Measurements from ENCODE around the gene LIF.

The LIF gene

DNA sequence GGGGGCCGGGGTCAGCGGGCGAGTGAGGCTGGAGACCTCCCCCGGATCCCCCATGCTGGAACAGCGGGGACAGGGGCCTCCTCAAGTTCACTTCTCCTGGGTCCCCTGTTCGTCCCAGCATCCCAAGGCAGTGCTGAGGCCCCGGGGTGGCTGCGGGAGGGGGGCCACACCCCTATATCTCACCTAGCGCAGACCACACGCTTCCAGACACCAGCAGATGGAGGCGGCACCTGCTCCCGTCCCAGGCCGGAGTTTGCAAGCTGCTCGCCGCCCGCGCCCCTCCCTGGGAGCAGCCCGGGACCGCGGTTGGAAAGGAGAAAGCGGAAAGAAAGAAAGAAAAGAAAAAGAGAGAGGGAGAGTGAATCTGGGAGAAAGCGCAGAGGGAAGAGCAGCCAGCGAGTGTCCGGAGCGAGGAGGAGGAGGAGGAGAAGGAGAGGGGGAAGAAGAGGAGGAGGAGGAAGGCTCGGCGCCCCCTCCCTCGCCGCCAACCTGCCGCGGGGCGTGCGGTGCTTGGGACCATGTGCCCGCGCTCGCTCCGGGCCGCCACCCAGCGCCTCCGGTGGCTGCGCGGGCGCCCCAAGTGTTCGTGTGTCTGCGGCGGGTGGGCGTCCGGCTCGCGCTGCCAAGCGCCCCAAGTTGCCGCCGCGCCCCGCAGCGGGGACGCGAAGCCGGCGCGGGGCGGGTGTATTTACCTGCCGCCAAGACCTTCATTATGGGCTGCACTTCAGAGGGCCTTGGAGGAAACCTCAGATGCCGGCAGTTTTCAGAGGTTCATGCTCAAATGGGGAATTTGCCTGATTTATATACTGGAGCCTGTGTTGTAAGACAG lies at the start of gene LIF:
Gene LIF (minus strand): TSS at position 775 of the 829 bp plus-strand sequence. CDS start 64 bp downstream, at position 711.
- peak; percentile 28 for DNase-seq

DNA sequence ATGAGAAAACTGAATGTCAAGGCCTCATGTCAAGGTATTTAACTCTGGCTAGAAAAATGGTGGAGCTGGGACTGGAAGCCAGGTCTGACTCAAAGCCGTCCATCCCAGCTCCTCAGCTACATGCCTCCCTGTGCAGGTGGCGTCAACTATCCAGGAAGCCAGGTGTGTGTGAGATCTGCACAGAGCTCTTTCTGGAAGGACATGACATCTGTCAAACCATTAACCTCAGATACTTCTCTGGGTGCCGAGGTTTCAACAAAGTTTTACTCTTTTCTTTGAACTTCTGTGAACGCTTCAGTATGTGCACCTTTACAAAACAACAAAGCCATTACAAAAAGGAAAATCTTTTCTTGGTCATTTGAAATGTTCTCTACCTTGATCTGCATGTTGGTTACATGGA lies 49.8 kb upstream of the LIF start:
- DNase-seq = no peak

DNA sequence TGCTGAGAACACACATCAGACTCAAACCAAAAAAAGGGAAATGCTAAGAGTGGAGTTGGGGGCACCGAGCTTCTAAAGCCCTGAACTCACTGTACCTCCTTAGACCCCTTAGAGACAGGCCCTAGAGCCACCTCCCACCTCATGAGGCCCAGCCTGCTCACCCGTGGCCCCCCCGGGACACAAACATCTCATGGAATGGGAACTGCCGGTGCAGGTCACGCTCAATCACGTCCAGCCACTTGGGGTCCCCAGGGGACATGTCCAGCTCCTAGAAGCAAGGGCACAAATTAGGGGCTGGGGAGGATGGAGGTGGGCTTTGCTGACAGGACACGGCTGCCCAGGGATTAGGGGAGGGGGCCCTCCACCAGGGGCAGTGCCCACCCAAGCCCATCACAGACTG lies 49.0 kb upstream of the LIF start:
- no peak for DNase-seq

DNA sequence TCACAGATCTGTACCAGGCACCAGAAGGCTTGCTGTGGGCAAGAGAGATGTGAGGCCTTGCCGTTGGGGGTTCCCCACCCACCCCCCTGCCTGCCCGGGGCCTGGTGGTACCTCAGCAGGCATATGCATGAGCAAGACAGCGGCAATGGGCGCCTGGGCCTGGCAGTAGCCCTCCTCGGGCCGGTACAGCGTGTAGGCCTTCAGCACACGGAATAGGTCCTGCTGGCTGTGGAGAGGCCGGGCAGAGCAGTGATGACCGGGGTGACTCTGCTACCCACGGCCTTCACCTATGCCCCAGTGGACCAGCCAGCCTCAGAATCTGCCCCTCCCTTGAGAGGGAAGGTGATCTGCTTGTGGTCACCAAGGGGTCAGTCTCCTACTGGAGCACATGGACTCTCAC lies 48.3 kb upstream of the LIF start:
- no peak for DNase-seq

DNA sequence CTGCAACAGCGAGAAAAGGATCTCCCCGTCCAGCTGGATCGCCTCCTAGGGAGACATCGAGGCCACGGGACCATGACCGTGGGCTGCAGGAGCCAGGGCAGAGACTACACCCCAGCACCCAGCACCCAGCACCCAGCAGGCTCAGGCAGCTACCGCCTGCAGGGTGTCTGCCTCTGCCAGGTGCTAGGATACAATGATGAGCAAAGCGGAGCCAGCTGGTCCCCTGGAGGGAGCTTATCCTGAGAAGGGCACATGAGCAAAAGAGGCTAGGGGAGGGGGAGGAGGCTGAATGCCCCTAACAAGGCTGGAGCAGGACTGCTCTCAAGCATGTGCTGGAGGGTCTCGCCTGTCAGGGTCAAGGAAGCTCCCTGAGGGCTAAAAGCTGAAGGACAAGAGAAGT lies 47.5 kb upstream of the LIF start:
- no peak for DNase-seq

DNA sequence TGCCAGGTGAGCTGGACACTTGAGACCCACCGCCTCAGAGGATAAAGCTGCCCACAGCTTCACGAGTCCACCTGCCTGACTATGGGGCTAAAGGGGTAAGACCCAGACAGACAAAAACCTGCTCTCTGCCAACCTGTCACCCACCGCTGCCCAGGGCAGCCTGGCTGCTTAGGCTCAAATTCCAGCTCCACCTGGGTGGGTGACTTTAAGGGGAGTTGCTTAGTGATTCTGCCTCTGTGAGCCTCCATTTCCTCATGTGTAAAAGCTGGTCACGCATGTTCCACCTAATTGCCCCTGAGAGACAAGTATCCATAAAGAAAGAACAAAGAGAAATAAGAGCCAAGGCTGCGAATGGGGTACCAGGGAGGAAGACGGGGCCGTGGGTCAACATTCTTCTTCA lies 46.5 kb upstream of the LIF start:
- DNase-seq = no peak

DNA sequence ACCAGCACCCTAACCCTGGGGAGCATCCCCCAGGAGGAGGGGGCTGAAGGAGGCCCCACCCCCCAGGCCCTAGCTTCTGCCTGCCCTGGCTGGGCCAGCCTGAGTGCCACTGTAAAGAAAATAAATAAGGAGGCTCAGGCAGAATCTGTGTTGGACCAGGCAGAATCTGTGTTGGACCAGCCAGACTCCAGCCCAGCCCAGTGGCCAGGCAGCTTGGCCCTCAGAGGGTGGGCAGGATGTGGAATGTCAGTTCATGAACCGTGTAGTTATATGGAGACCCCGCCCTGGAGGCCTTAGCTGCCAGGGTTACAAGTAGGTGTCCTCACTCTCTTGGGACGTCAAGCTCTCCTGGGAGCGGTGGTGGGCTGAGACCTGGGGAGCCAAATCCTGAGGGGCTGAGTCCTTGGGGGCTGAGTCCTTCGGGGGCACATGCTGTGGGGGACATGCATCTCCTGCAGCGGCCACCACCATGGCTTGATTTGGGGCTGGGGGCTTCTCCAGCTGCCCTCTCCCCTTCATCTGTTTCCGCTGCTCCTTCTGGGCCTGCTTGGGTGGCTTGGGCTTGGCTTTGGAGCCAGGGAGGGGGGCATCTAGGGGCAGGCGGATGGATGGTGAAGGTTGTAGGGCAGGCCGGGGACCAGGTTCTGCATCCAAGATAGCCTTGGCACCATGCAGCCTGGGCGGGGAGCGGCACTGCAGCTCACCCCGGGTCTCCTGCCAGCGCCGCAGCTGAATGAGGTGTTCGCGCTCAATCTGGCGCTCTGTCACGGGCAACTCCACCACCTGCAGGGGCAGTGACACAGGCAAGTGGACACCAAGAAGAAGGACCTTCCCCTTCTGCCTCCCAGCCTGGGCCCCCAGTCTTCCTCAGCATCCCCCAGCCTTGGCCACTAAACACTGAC lies 45.8 kb upstream of the LIF start:
- DNase-seq = no peak

DNA sequence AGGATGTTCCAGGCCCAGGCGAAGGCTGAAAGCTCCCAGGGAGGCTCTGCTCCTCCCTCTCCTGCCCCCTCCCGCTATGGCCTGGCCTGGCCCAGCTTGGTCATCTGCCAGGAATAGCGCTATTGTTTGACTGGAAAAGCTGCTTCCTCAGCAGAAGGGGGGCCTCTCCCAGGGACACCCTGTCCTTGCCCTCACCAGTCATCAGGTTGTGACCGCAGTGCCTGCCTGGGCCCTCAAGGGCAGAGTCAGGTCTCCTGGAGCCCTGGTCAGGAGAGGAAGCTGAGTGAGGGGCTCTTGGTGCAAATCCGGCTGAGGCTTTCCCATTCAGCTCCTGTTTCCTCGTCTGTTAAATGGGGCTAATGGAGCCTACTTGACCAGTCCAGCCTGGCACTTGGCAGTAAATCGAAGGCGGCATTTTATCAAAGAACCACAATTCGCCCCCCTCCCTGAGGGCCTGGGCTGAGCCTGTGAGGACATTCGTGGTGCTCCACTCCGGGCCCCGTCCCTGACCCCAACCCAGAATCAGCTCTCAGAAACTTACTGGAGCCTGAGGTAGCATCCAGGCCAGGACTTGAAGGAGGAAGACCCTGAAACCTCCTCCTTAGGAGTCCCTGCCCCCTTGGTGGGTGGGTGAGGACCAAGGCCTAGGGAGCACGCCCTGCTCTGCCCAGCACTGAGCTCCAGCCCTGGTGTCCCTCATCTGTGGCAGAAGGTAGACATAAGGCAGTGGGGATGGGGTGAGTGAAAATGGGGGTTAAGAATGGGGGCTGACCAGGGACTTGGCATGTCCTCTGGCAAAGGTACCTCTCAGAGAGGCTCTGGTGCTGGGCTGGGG lies 44.7 kb upstream of the LIF start:
- no peak for DNase-seq

DNA sequence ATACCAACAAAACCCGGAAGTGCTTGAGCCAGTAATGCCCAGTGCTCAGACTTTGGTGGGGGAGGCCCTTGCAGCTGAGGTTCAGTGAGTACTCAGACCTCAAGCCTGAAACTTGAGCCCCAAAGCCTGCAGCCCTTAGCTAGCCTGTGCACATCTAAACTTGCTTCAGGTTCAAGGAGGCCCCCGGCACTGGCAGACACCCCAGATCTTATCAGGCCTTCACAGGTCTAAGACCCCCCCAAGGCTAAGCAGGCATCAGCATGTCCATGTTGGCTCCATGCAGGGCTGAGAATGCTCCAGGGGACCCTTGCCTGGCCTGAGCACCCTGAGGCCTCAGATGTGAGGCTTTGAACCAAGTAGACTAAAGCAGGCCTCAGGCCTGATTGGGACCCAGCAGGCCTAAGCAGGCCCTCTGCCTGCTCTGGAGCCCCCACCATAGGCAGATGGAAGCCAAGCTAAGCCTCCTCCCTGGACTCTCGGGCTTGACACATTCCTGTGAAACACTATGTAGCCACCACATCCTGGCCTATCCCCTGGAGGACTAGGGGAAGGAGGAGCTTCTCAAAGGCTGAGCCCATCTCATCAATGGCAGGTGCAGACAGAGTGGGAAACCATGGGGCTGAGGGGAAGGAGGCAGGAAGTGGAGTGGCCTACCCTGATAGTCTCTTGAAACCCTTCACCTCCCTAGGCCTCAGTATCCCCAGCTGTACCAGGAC lies 43.9 kb upstream of the LIF start:
- no peak for DNase-seq

DNA sequence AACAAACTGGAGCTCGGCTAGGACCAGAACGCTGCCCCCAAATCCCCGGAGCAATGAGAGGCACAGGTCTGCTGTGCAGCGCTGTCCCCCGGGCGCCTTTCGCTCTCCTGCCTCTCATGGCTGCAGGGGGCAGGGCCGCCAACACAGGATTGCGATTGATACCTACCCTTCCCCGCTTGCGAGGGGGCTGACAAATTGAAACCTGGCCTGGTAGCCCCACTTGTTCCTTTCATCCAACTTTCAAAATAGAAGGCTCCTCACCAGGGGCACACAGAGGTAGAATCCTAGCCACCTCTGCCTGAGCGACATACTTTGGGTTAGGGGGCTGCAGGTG lies 43.4 kb upstream of the LIF start:
- DNase-seq = no peak

DNA sequence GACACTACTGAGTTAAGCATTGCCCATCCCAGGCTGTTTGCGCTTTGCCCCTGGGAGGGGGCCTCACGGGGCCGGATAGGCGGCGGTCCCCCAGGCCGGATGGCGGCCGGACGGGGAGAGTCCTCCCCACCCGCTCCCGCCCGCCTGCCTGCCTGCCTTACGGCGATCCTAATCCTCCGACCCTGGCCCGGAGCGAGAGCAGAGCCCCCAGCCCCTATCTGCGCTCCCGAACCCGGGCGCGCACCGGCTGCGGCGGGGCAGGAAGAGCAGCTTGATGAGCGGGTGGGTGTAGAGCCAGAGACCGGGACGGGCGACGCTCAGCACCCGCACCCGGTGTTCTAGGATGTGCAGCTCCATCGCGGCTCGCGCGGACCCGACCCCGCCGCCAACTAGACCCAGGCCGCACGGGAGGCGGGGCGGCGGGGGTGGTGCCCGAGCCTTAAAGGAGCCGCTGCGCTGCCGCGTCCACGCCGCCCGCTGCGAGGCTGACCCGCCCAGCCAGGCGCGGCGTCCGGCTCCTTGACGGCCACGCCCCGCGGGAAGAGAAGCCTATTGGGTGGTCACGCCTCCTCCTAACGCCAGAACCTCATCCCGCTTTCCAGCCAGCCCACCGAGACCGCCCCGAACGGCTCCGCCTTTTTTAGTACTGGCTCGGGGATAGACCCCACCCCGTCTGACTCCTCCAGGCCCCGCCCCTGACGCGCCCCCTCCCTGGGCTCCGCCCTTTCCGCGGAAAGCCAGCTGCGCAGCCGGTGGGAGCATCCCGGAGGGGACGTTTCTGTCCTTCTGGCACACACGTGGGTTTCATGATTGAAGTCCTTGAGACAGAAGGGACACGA lies 42.8 kb upstream of the LIF start, which contains the start of gene CASTOR1:
Gene CASTOR1 (minus strand): TSS at position 365 of the 839 bp plus-strand sequence. CDS start 8 bp downstream, at position 357.
- DNase-seq = peak; percentile 86

DNA sequence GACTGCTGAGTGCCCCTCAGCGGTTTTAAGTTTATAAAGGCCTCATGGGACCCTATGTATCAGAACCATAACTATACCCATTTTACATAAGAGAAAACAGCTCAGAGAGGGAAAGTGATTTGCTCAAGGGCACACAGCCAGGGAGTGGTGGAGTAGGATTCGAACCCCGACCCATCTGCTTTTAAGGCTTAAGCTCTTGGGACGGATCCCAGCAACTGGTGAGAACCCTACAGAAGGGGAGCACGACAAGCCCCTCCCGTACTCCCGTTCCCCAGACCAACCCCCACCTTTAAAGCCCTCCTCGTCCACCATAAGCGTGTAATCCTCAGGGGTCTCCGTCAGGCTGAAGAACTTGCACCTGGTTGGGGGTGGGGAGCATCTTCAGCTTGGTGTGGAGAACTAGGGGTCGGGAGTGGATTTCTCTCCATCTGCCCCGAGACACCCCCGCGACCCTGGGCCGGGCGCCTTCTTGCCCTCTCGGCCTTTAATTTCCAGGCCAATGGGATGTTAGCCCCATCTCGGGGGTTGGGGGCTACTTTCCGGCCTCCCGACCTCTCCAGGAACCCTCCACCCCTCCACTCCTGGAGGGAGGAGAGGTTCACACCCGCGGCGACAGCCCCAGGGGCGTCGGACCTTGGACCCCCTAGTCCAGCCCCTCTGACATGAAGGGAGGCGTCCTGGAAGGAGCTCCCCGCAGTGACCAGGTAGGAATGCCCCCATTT lies 42.0 kb upstream of the LIF start:
- no peak for DNase-seq

DNA sequence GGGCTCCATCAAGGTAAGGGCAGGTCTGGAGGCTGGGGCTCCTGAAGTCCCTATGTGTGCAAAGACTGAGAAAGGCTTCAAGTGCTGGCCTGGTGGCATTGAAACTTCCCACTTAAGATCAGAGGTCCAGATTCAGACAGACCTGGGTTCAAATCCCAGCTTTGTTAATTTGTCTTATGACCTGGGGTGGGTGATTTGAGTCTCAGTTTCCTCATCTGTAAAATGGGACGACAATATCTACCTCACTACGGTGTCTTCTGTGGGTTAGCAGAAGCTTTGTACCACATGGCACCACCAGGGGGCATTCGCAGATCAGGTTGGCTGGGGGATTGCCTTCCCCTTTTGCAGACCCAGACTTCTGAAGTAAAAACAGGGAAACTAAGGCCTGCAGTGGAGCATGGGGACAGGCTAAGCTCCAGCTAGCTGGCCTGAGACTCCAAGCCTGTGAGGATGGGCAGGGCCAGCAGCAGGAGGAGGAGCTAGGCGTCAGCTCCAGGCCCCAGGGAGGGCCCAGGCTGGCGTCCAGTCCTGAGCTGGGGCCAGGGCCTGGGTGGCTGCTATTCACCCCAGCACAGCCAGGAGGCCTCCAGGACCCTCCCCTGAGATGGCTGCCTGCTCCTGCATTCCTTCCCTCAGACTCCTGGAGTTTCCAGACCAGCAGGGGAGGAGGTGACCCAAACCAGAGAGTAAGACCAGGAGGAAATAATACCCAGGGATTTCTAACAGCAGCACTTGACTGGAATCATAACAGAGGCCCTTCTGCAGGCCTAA lies 41.3 kb upstream of the LIF start:
- DNase-seq = peak; percentile 92

DNA sequence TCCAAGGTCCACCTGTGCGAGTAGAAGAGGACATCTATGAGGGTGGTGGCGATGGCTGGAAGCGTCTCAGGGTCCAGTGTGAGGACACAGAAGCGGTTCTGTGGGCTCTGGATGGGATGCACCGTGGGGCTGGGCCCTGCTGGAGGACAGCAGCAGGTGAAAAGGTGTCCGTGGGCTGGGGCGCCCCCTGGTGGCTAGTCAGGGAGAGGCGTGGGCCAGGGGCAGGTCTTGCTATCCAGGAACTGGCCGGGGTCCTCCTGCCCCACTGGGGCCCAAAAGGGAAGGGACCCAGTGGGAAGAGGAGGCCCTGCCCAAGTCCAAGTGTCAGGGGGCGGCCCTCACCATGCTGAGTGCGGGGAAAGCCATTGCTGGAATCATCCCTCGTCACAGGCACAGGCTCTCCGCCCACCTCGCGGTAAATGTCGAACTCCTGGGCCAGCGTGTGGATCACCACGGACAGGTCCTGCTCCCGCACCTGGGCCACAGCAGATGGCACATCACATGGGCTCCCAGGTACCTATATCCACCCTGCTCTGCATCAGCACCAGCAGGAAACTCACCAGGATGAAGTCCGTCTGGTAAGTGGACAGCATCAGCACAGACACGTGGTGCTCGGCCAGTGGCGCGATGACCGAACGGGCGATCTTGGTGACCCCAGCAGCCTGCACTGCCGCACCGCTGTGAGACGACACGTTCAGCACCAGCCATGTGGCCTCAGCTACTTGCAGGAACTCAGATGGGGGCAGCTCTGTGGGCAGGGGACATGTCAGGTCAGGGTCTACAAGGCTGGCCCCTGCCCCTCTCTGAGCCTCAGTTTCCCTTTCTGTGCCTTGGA lies 40.5 kb upstream of the LIF start:
- peak; percentile 88 for DNase-seq

DNA sequence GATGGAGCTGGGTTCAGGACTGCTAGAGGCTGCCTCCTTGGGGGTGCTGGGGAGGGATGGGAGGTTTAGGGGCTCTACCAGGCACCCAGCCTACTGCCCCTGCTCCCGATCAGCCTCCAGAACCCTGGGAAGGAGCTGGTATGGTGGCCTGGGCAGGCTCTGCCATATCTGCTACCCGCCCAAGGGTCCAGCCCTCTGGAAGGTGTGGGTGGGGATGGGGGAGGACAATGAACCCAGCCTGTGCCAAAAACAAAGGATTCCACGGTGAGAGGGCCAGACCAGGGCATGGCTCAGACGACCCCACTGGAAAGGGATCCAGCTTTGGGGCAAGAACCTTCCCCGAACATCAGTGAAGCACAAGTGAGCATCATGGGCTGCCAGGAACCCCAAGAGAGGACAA lies 39.8 kb upstream of the LIF start:
- DNase-seq = no peak

DNA sequence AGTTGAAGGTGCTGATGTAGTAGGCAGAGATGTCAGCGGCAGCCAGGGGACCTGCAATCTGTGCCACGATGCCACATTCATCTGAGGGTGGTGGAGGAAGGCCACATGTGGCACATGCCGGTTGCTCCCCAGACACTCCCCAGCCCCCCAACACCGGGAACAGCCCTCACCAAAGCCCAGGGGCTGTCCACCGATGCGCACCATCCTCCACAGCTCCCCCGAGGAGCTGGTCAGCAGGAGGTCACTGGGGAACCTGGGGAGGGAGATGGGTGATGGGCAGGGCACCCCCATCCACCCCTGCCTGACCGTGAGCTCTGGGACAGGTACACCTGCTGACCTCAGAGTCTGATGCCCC lies 39.3 kb upstream of the LIF start:
- DNase-seq = no peak

DNA sequence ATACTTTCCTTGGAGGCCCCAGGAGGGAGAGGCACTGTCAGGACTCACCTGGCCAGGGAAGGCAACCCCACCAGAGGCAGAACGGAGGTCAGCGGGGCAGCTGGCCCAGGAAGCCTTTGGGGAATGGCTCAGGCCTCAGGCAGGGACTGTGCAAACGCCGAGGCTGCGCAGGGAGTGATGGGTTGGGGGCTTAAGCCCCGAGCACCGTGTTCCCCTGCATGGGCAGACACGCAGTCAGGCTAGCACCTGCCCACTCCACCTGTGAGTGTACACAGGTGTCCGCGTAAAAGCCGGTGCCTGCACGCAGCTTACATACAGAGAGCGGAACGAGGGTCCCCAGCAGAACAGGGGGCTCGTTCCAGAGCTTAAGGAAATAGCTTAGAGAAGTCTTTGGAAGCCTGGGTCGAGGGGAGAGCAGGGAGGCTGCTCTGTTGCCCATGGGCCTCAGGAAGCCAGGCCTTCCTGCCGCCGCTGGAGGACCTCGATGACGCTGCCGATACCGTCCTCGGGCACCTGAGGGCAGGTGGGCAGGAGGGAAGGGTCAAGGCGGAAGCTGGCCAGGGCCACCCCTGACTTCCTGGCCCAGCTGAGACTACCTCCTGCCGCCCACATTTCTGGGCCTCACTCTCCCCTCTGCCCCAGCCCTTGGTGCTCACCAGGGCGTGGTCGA lies 38.8 kb upstream of the LIF start:
- DNase-seq = no peak

DNA sequence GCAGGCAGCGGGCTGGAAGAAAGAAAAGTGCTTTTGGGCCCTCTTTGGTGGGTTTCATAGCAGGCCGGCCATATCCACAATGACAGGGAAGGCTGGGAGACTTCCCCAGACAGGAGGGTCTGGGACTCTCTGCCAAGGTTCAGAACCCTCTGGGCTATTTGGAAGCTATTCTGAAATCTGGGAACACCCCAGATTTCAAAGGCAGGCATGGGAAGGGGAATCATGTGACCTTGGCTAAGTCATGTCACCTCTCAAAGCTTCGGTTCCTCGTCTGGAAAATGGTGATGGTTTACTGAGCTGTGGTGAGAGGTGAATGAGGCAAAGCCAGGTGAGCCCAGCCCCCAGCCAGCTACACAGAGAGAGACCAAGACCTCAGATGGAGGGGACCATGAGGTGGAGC lies 38.1 kb upstream of the LIF start:
- DNase-seq = no peak

DNA sequence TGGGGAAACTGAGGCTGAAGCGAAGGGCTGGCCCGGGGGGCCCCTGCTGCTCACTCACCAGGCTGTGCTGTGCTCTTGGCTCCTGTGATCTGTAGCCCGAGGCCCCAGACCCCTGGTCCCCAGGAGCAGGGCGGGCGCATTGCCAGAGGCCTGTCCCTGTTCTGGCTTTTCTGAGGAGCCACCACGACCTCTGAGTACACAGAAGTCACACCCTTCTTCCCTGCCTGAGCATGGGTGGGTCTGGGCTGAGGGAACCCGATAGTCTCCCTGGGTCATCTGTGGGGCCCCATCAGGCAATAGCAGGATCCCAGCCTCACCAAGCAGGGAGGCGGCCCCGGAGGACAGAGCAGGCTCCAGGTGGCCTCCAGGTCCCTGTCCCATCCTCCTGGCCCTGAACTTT lies 37.6 kb upstream of the LIF start:
- DNase-seq = no peak
